ENCODE results near the gene RAB23. TPM values are rescaled to one million over a fixed set of nuclear protein-coding genes. Genes with fewer than 3 reads are reported as not detected.

Gene RAB23
- total RNA-seq, 1 experiment from 2014 or later, result 18.1 TPM

GRCh38 chr6:57247603-57248002 lies 25.5 kb upstream of the RAB23 start:
- Histone ChIP-seq H3T11ph (ENCODE audit: low read length) (no peak overlapping the region), H2AK5ac (ENCODE audit: insufficient read length, low read length) (no peak overlapping the region), H3K23me2 (ENCODE audit: insufficient read length, low read depth, low read length, poor library complexity, severe bottlenecking) (no peaks in the 10 kb centered on the region), H4K20me1 (ENCODE audit: control insufficient read depth, insufficient read depth, insufficient read length) (no peaks in the 10 kb centered on the region), H3K14ac (ENCODE audit: insufficient read depth, low read length) (no peak overlapping the region), H3K27me3 (ENCODE audit: insufficient read depth, low read length) (no peaks in the 10 kb centered on the region), H3K4ac (ENCODE audit: low read depth, low read length) (no peak overlapping the region), H3K4me2 (ENCODE audit: insufficient read depth, insufficient read length, low read length) (no peak overlapping the region), H4K8ac (replicated peaks; ENCODE audit: insufficient read length, low read depth, low read length) (no peak overlapping the region), H3K79me1 (ENCODE audit: insufficient read depth, low read depth, low read length, poor library complexity, severe bottlenecking) (no peaks in the 10 kb centered on the region), H2AFZ (ENCODE audit: low read length) (no peak overlapping the region), H3K56ac (ENCODE audit: insufficient read length, low read depth, low read length) (no peak overlapping the region), H3K23ac (ENCODE audit: insufficient read length, low read depth, low read length) (no peak overlapping the region), H2BK20ac (ENCODE audit: low read depth, low read length, poor library complexity, severe bottlenecking) (no peak overlapping the region), H2BK15ac (ENCODE audit: low read depth, low read length) (no peak overlapping the region), H4K91ac (ENCODE audit: insufficient read length, low read depth, low read length) (no peak overlapping the region), H3K79me2 (ENCODE audit: insufficient read depth, low read length) (no peaks in the 10 kb centered on the region), H3K18ac (ENCODE audit: insufficient read length, low read depth, low read length) (no peak overlapping the region), H3K4me1 (ENCODE audit: insufficient read depth, low read length) (no peaks in the 10 kb centered on the region), H2BK12ac (ENCODE audit: insufficient read length, low read depth, low read length) (no peak overlapping the region), H4K5ac (ENCODE audit: insufficient read length, low read depth, low read length) (no peak overlapping the region), H3K27ac (ENCODE audit: insufficient read length, low read depth, low read length) (no peak overlapping the region), H2BK120ac (ENCODE audit: low read depth, low read length, poor library complexity, severe bottlenecking) (no peak overlapping the region), H2BK5ac (ENCODE audit: insufficient read length, low read length) (no peak overlapping the region), H3K9me3 (ENCODE audit: control insufficient read depth, low read depth, low read length) (no peaks in the 10 kb centered on the region), H3K9ac (ENCODE audit: extremely low read depth, insufficient read length, low read length) (no peak overlapping the region)
- TF ChIP-seq CTCF (conservative IDR thresholded peaks at IDR 0.05), result no peak
- DNase-seq, result no peak
- H3K9me3 Mint-ChIP-seq, result peaks cover 0 to 6% of the 10 kb centered on the region in 2 experiments; a peak in 2 of 5 replicates
- H3K4me3 Mint-ChIP-seq, result no peak overlapping the region
- no peaks in the 10 kb centered on the region for H3K27me3 Mint-ChIP-seq (ENCODE audit: low read depth)
- no peak overlapping the region for H3K27ac Mint-ChIP-seq
- H3K36me3 Mint-ChIP-seq (ENCODE audit: insufficient read depth in 1 of 3, low read depth in 3 of 3), result no peaks in the 10 kb centered on the region
- no peaks in the 10 kb centered on the region for H3K4me1 Mint-ChIP-seq
